Measurements from ENCODE around the gene CHRNA10. TPM values are rescaled to one million over a fixed set of nuclear protein-coding genes. Genes with fewer than 3 reads are reported as not detected.

The CHRNA10 gene, protein sequence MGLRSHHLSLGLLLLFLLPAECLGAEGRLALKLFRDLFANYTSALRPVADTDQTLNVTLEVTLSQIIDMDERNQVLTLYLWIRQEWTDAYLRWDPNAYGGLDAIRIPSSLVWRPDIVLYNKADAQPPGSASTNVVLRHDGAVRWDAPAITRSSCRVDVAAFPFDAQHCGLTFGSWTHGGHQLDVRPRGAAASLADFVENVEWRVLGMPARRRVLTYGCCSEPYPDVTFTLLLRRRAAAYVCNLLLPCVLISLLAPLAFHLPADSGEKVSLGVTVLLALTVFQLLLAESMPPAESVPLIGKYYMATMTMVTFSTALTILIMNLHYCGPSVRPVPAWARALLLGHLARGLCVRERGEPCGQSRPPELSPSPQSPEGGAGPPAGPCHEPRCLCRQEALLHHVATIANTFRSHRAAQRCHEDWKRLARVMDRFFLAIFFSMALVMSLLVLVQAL
- total RNA-seq, result 0.92 TPM

DNA sequence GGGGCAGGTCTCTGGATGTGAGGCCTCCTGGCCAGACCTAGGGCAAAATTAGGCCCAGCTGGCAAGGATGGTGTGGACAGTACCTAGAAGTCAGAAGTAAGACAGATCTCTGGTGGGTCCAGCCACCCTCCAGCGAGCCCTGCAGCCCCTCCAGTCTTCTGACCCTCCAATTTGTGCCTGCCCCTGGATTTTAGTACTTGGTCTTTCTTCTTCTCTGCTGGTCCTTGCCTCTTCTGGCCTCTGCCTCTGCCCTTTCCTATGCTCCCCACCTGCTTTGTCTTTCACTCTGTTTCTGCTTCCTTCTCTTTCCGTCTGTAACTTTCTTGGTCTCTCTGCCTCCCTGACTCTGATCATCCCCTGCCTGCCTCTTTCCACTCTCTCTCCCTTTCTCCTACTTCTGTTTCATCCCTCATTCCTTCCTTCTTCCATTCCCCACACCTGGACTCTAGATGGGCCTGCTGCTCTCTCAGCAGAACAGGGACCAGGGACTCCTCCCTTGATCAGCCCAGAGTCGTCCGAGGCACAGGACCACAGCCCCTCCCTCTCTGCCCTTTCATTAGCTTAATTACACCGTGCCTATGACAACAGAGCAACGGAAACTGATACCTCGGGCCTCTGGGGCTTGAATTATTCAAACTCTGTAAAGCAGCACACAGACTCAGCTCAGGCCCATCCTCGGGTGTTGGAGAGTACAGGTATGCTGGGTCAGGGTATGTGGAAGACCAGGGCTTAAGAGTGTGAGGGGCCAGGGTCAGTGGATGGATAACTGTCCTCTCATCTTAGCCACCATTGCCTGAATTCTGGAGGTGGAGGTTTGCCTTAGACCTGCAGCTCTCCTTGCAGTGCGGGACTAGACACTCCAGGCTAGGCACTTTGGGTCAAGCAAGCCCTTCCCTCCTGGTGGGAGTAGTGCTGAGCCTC lies at the start of gene CHRNA10:
Gene CHRNA10, minus strand, starts transcription at position 51 of the 921 bp plus-strand sequence. CDS start 72 bp downstream, outside the sequence.

DNA sequence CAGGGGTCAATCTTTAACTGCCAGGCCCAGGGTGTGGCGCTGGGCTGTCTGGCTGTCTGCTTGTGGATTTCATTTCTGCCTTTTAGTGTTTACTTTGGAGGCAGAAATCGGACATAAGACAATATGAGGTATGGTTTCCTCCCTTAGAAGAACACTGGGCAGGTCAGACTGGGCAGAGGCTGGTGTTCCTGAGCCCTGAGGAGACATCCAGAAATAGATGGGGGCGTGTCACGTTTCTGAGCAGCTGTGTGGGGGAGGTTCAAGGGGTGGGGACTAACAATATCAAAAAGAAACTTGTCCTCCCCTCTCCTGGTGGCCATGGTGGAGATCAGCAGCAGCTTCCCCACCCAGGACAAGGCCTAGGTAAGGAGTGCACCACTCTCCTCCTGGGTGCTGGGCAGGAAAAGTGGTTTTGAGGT lies 26.4 kb downstream of the CHRNA10 start, which contains the start of gene ART1:
Gene ART1, plus strand, starts transcription at position 312 of the 419 bp plus-strand sequence. CDS start 14,086 bp downstream, outside the sequence.

DNA sequence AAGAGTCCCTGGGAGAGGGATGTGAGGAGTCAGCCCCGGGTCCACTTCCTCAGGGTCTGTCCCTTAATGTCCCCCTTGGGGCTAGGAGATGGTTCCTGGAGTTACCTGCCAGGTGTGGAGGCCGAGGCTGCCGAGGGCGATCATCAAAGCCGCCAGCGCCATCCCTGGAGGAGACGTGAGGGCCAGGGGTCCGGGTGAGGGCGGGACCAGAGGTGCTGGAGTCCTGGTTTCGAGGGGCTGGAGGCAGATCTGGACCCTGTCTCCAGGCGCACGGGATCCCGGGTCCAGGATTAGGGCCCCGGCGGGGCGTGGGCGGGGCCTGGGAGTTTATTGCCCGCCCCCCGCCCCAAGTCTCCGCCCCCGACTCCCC lies 29.5 kb downstream of the CHRNA10 start, which contains the start of gene ART5:
Gene ART5, minus strand, starts transcription at position 292 of the 370 bp plus-strand sequence. Its CDS starts 130 bp downstream, at position 162.

Small RNAs within 50 kb of the gene (small RNA-seq; reads per million reads assigned to genes)
- not detected for gene RF00019
- not detected for gene RNU6-1143P

Other genes starting within 250 kb of the CHRNA10 start
- 1.4 TPM for gene ART5, start 29.4 kb downstream of the CHRNA10 start, total RNA-seq
- not detected for gene ART1, start 26.3 kb downstream of the CHRNA10 start, total RNA-seq
- 68.3 TPM for gene NUP98, start 126.2 kb upstream of the CHRNA10 start, total RNA-seq
- 13.1 TPM for gene PGAP2, start 137.2 kb upstream of the CHRNA10 start, total RNA-seq
- gene RHOG, start 169.6 kb upstream of the CHRNA10 start, total RNA-seq, result 2.5 TPM
- 31.1 TPM for gene STIM1, start 184.3 kb upstream of the CHRNA10 start, total RNA-seq

All from diencephalon (tissue), 1 donor.